Small intestine (tissue), 7 donors: ENCODE data around the gene ENOPH1. TPM values are rescaled to one million over a fixed set of nuclear protein-coding genes. Genes with fewer than 3 reads are reported as not detected.

Experiments
- DNase-seq, 2 donors: peaks; one replicate each; pipeline versions ENCODE4 v3.0.0 to v3.0.0-alpha.2; 2013
- FAIRE-seq: peaks from 2 replicates; lab custom pipeline; 2012; peaks lifted over from hg19 to GRCh38; lab: Jason Lieb, UNC
- H3K27ac ChIP-seq, 3 donors: one replicate each; pipeline ENCODE4 v1.5.1; 2013; ENCODE audit warnings: low read length in 2 of 3, mild to moderate bottlenecking in 2 of 3, control low read depth in 1 of 3, inconsistent platforms in 1 of 3, low read depth in 1 of 3, moderate library complexity in 1 of 3
- H3K27me3 ChIP-seq, 3 donors: one replicate each; pipeline ENCODE4 v1.6.1; 2013; ENCODE audit warnings: low read length in 3 of 3, inconsistent platforms in 1 of 3; ENCODE audit not compliant: control insufficient read depth in 3 of 3, insufficient read depth in 3 of 3
- H3K36me3 ChIP-seq, 3 donors: one replicate each; pipeline ENCODE4 v1.6.1; 2013; ENCODE audit warnings: low read length in 3 of 3, inconsistent platforms in 1 of 3, low read depth in 1 of 3, mild to moderate bottlenecking in 1 of 3, moderate library complexity in 1 of 3; ENCODE audit not compliant: control insufficient read depth in 3 of 3, insufficient read depth in 2 of 3
- H3K4me1 ChIP-seq, 3 donors: one replicate each; pipeline ENCODE4 v1.6.1; 2013; ENCODE audit warnings: low read length in 2 of 3, inconsistent platforms in 1 of 3, low read depth in 1 of 3, mild to moderate bottlenecking in 1 of 3, moderate library complexity in 1 of 3; ENCODE audit not compliant: control insufficient read depth in 3 of 3, insufficient read depth in 2 of 3
- H3K4me3 ChIP-seq, 3 donors: one replicate each; pipeline ENCODE4 v1.5.1; 2013; ENCODE audit warnings: low read length in 3 of 3, control low read depth in 1 of 3, inconsistent platforms in 1 of 3, low read depth in 1 of 3, mild to moderate bottlenecking in 1 of 3, moderate library complexity in 1 of 3
- H3K9me3 ChIP-seq, 2 donors: one replicate each; pipeline ENCODE4 v1.6.1; 2013; ENCODE audit warnings: low read depth in 1 of 2, low read length in 1 of 2; ENCODE audit not compliant: control insufficient read depth in 2 of 2, insufficient read depth in 1 of 2
- WGBS, 3 donors: extraction: QIAGEN DNeasy Blood & Tissue Kit; methylation state at CpG; one replicate each; pipeline ENCODE4 v1.1.7; 2013; 5-methylcytosine and 5-hydroxymethylcytosine counted together
- polyA plus RNA-seq, 4 donors: library from polyadenylated mRNA; stranded (reverse) in 3 of 4; unstranded in 1 of 4; fragments of 200-250 nt in 3 of 4; fragments of 120-200 nt in 1 of 4; gene quantifications; one replicate each; pipeline versions ENCODE4 v1.2.1 to v1.2.3, GENCODE V29; 2013
- donor health status: healthy with polysubstance abuse.
- donor health status: control.
- donor health status: control.
- donor health status: Bipolar disorder and iron deficiency.
- donor health status: healthy.

The ENOPH1 gene
- polyA plus RNA-seq, 4 donors = 25.3 to 45.8 (median 37.7) TPM

GRCh38 chr4:82419451-82419850 lies 10.9 kb upstream of the ENOPH1 start:
- FAIRE-seq (no peak), DNase-seq (no peak)
- peaks cover 2 to 5% (median 5%) of the 10 kb centered on the region in 3 donors for H3K36me3 ChIP-seq
- WGBS, 3 donors = 53 to 71% (median 56%) methylated on average over 3 of the region's 3 CpGs
- no peak overlapping the region for H3K27ac ChIP-seq
- no peaks in the 10 kb centered on the region for H3K27me3 ChIP-seq
- H3K4me3 ChIP-seq = no peak overlapping the region
- no peaks in the 10 kb centered on the region for H3K9me3 ChIP-seq
- H3K4me1 ChIP-seq = no peaks in the 10 kb centered on the region

- H3K27ac ChIP-seq = no peak overlapping the region
- WGBS, 3 donors = 85 to 90% (median 88%) methylated on average over 13 of the region's 13 CpGs
- H3K27me3 ChIP-seq = no peaks in the 10 kb centered on the region
- no peak for FAIRE-seq
- H3K4me1 ChIP-seq = no peaks in the 10 kb centered on the region
- no peaks in the 10 kb centered on the region for H3K9me3 ChIP-seq
- no peak for DNase-seq
- no peak overlapping the region for H3K4me3 ChIP-seq
- H3K36me3 ChIP-seq = peaks cover 7 to 13% (median 12%) of the 10 kb centered on the region in 3 donors
Measured at GRCh38 chr4:82421796-82422560, 8.4 kb upstream of the ENOPH1 start.

GRCh38 chr4:82422616-82423015 lies 7.8 kb upstream of the ENOPH1 start:
- 79 to 90% (median 84%) methylated on average over 5 of the region's 5 CpGs for WGBS, 3 donors
- no peaks in the 10 kb centered on the region for H3K9me3 ChIP-seq
- no peaks in the 10 kb centered on the region for H3K27me3 ChIP-seq
- DNase-seq = no peak
- peaks cover 0 to 2% (median 0%) of the 10 kb centered on the region in 3 donors for H3K4me1 ChIP-seq
- no peak overlapping the region for H3K4me3 ChIP-seq
- no peak overlapping the region for H3K27ac ChIP-seq
- no peak for FAIRE-seq
- peaks cover 7 to 14% (median 14%) of the 10 kb centered on the region in 3 donors for H3K36me3 ChIP-seq

- WGBS, 3 donors = 75 to 88% (median 81%) methylated on average over 7 of the region's 7 CpGs
- peaks cover 7 to 14% (median 14%) of the 10 kb centered on the region in 3 donors for H3K36me3 ChIP-seq
- no peak overlapping the region for H3K4me3 ChIP-seq
- no peak for FAIRE-seq
- H3K4me1 ChIP-seq = peaks cover 0 to 4% (median 0%) of the 10 kb centered on the region in 3 donors
- H3K27ac ChIP-seq = no peak overlapping the region
- H3K27me3 ChIP-seq = no peaks in the 10 kb centered on the region
- no peaks in the 10 kb centered on the region for H3K9me3 ChIP-seq
- no peak for DNase-seq
Measured at GRCh38 chr4:82423245-82424054, 6.9 kb upstream of the ENOPH1 start.

GRCh38 chr4:82425478-82425877 lies 4.9 kb upstream of the ENOPH1 start:
- no peak overlapping the region for H3K27ac ChIP-seq
- no peaks in the 10 kb centered on the region for H3K27me3 ChIP-seq
- no peaks in the 10 kb centered on the region for H3K9me3 ChIP-seq
- DNase-seq = no peak
- H3K4me1 ChIP-seq = peaks cover 0 to 4% (median 0%) of the 10 kb centered on the region in 3 donors
- no peak for FAIRE-seq
- H3K4me3 ChIP-seq = no peak overlapping the region
- WGBS, 3 donors = 88 to 91% (median 88%) methylated on average over 10 of the region's 10 CpGs
- peaks cover 7 to 14% (median 14%) of the 10 kb centered on the region in 3 donors for H3K36me3 ChIP-seq

- Histone ChIP-seq H3K9me3 (no peaks in the 10 kb centered on the region), H3K27ac (peak overlapping the region in 1 of 3 donors; percentile 96), H3K4me3 (peak overlapping the region; percentile 75 to 98 (median 84)), H3K4me1 (peaks cover 0 to 7% (median 7%) of the 10 kb centered on the region in 3 donors), H3K27me3 (no peaks in the 10 kb centered on the region), H3K36me3 (peaks cover 7 to 16% (median 9%) of the 10 kb centered on the region in 3 donors)
- DNase-seq (no peak), FAIRE-seq (no peak)
- WGBS, 3 donors = 0% methylated on average over 14 of the region's 14 CpGs
Measured at GRCh38 chr4:82428526-82428968, 1.8 kb upstream of the ENOPH1 start.

- no peak for FAIRE-seq
- peaks cover 0 to 7% (median 7%) of the 10 kb centered on the region in 3 donors for H3K4me1 ChIP-seq
Measured at GRCh38 chr4:82428969-82429727, 1.2 kb upstream of the ENOPH1 start.

More at GRCh38 chr4:82428969-82429727, 1.2 kb upstream of the ENOPH1 start:
- Histone ChIP-seq H3K27me3 (no peaks in the 10 kb centered on the region), H3K36me3 (peaks cover 7 to 16% (median 9%) of the 10 kb centered on the region in 3 donors), H3K4me3 (peak overlapping the region; percentile 75 to 98 (median 98)), H3K9me3 (no peaks in the 10 kb centered on the region), H3K27ac (peak overlapping the region; percentile 96 to 100 (median 97))
- WGBS, 3 donors = 0% methylated on average over 64 to 83 of the region's 83 CpGs
- DNase-seq = peak; percentile 91 to 99
